ENCODE data around the gene HERC2.
"Not testable (repeated sequence)": the region's sequence is repeated elsewhere in the genome, so short reads cannot be mapped to it uniquely, and the experiment has no call there.

Gene HERC2

GRCh38 chr15:28322129-28322588 lies at the start of gene HERC2:
Gene HERC2, minus strand, starts transcription at chr15:28322179. Its CDS starts 746 bp downstream, at chr15:28321433.
- DNase-seq, result not testable (repeated sequence)

GRCh38 chr15:28365502-28365901 lies 43.5 kb upstream of the HERC2 start:
- DNase-seq, result not testable (repeated sequence)

- DNase-seq, result not testable (repeated sequence)
Observed at GRCh38 chr15:28357984-28358383, 36.0 kb upstream of the HERC2 start, which contains the start of gene GOLGA6L24. Gene GOLGA6L24, minus strand, starts transcription at chr15:28358084. Its CDS starts 61 bp downstream, at chr15:28358023.

GRCh38 chr15:28321358-28322078 lies 461 bp downstream of the HERC2 start:
- DNase-seq, result not testable (repeated sequence)

- not testable (repeated sequence) for DNase-seq
Observed at GRCh38 chr15:28319725-28320124, 2.3 kb downstream of the HERC2 start.

- DNase-seq, result not testable (repeated sequence)
Observed at GRCh38 chr15:28318828-28319227, 3.2 kb downstream of the HERC2 start.

GRCh38 chr15:28318122-28318521 lies 3.9 kb downstream of the HERC2 start:
- DNase-seq, result not testable (repeated sequence)

GRCh38 chr15:28316958-28317357 lies 5.0 kb downstream of the HERC2 start:
- DNase-seq, result not testable (repeated sequence)

- DNase-seq, result not testable (repeated sequence)
Observed at GRCh38 chr15:28310454-28310853, 11.5 kb downstream of the HERC2 start.

GRCh38 chr15:28308718-28309117 lies 13.3 kb downstream of the HERC2 start:
- not testable (repeated sequence) for DNase-seq

GRCh38 chr15:28305700-28306099 lies 16.3 kb downstream of the HERC2 start:
- not testable (repeated sequence) for DNase-seq

GRCh38 chr15:28297434-28297833 lies 24.5 kb downstream of the HERC2 start:
- DNase-seq, result not testable (repeated sequence)

GRCh38 chr15:28296814-28297213 lies 25.2 kb downstream of the HERC2 start:
- DNase-seq, result not testable (repeated sequence)

- DNase-seq, result not testable (repeated sequence)
Observed at GRCh38 chr15:28295009-28295563, 26.9 kb downstream of the HERC2 start.

- not testable (repeated sequence) for DNase-seq
Observed at GRCh38 chr15:28294560-28294959, 27.4 kb downstream of the HERC2 start.

GRCh38 chr15:28289694-28290463 lies 32.1 kb downstream of the HERC2 start:
- no peak for DNase-seq

- not testable (repeated sequence) for DNase-seq
Observed at GRCh38 chr15:28288830-28289693, 32.9 kb downstream of the HERC2 start.

GRCh38 chr15:28286659-28287058 lies 35.3 kb downstream of the HERC2 start:
- DNase-seq, result not testable (repeated sequence)

- no peak for DNase-seq
Observed at GRCh38 chr15:28286031-28286430, 35.9 kb downstream of the HERC2 start.

GRCh38 chr15:28281876-28282275 lies 40.1 kb downstream of the HERC2 start:
- DNase-seq, result no peak

- DNase-seq, result no peak
Observed at GRCh38 chr15:28274635-28275034, 47.3 kb downstream of the HERC2 start.

Data from cortex of kidney (tissue), 1 donor.